Activated CD4-positive, alpha-beta T cell treated with anti-CD3 and anti-CD28 coated beads for 48 hours (primary cell): ENCODE data around the gene CRYBA1.
"Not testable (repeated sequence)": the region's sequence is repeated elsewhere in the genome, so short reads cannot be mapped to it uniquely, and the experiment has no call there.

ENCODE experiments used
- DNase-seq: peaks from one replicate; pipeline ENCODE4 v3.0.0-alpha.2; 2020

CRYBA1 gene

DNA sequence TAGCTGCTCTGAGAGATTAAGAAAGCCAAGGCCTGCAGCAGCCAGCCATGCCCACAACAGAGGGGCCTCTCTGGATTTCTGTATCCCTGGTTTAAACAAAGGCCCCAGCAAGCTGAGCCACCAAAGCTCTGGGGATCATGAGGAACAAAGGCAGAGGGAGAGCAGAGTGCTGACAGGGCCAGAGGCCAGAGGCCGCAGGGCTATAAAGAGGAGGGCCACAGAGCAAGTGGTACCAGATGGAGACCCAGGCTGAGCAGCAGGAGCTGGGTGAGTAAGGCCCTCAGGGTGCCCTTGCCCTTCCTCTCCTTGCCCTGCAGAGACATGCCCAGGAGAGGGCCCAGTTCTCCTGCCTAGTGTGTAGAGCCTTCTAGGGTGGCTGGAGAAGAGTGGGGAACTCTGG lies at the start of gene CRYBA1:
Gene CRYBA1 (plus strand): TSS at position 232 of the 400 bp plus-strand sequence. CDS start 5 bp downstream, at position 237.
- DNase-seq, result no peak

DNA sequence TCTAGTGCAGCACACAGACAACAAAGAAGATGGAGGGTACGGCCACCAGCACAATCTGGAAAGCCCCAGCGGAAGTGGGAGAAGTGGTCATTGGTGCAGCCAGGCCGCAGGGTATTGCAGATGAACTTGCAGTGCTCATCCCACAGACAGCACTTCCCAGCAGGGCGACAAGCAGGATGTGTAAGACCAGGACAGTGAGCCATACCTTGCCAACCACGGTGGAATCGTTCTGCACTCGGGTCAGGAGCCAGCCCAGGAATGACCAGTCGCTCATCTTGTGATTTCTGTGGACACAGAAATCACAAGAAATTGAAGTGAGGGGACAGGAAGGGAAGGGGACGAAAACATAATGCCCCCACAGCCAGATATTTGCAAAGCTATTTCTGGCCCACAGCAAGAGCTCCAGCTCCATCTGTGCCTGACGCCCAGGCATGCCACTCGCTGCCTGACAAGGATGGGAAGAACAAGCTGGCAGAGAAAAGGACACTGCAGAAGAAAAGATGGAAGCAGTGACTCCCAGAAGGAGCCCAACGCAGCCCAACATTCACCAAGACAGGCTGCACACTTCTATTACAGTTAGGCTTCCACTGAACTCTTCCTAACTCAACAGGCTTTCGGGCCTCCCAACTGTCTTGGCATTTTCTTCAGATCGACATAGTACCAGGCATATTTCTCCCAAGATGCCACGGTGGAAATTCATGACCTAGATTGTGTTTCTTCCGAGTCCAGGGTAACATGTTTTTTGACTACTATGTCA lies 49.0 kb upstream of the CRYBA1 start:
- DNase-seq, result no peak

- DNase-seq, result not testable (repeated sequence)
Observed at GRCh38 chr17:29204068-29204804, 42.4 kb upstream of the CRYBA1 start.

DNA sequence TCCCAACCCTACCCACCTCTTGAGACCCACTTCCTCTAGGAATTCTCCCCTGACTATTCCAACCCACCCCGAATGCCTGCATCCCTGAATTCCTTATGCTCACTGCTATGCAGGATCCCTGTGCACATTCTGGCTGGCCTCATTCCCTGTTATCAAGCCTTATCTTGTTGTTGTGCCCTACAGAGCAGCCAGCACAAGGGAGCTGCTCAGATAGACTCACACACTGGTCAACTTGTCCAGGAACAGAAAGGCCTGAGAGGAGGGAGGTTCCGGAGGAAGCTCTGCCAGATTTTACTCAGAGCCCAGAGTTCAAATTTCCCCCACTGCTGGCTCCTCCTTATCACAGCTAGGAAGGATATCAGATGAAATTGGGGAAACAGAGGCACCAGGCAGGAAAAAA lies 41.6 kb upstream of the CRYBA1 start:
- no peak for DNase-seq

DNA sequence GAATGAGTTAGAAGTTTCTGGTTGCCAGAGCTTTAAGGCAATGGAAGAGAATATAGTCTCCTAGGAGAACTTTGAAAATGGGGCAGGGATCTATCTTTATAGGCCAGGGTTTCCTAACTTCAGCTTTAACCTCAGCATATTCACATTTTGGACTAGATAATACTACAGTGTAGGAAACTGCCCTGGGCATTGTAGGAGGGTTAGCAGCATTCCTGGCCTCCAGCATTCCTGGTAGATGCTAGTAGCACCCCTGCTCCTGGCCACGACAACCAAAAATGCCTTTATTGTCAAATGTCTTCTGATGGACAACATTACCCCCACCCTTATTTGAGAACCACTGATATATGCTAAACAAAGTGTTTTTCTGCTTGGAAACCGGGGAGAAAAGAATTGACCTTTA lies 38.7 kb upstream of the CRYBA1 start:
- DNase-seq, result no peak

- DNase-seq, result no peak
Observed at GRCh38 chr17:29209073-29209472, 37.6 kb upstream of the CRYBA1 start.

DNA sequence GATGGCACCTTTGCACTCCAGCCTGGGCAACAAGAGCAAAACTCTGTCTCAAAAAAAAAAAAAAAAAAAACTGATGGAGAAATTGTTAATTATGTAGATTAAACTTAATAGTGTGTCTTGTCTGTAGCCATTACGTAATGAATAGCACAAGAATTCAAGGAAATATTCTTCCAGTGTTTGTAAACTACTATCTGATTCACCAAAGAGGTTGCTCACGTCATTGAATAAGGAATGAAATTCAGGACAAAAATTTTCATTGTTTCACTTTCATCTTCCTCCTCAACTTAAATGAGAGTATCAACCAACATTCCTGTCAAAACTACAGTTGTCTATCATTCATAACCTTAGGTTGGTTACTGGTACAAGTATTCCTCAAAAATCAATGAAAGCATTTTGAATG lies 35.8 kb upstream of the CRYBA1 start:
- no peak for DNase-seq

- no peak for DNase-seq
Observed at GRCh38 chr17:29212094-29212631, 34.5 kb upstream of the CRYBA1 start.

DNA sequence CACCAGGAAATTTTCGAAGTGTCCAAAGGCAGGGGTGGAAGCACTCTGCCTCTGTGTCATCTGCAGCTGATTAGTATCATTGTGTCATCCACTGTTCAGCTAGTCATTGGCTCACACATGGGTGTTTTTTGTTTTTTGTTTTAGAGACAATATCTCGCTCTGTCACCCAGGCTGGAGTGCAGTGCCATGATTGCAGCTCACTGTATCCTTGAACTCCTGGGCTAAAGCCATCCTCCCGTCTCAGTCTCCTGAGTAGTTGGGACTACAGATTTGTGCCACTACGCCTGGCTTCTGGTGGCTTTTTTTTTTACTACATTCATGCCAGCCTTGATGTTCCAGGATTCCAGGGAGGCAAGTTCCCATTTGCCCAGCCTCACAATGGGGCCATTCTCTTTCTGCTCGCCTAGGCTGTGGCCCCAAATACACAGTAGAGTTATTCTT lies 34.0 kb upstream of the CRYBA1 start:
- DNase-seq, result no peak

DNA sequence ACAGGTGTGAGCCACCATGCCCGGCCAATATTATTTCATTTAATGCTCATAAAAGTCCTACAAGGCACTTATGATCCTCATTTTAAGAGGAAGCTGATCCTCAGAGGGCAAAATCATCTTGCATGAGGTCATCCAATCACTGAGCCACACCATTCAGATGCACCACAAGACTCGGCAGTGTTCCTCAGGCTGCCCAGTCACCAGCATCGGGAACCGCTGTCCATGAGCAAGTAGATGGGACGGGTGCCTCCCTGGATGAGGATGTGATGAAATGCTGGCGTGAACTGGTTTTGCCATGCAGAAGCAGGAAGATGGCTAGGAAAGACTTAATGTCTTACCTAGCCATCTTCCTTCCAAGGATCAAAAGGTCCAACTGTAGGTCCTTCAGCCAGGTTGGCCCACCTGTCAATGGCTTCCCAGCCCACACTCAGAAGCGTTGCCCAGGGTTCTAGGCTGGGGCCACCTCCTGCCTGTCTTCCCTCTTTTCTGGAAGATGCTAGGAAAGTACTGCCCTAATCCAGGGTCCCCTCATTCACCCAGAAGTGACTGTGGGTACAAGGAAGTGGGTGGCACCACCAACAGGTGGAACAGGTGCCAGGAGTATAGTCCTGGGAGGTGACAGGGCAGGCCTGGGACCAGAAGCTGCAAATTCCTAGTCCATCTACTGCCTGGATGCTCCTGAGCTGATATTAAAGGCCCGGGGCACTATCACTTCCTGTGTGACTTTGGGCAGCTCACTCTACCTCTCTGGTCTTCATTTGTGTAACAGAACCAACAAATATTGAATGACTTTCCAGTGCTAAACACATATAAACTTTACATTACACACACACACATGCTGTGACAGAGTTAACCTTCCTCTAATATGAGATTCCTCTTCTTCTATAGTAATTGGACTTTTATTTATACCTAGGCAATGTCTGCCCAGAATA lies 32.2 kb upstream of the CRYBA1 start:
- no peak for DNase-seq

DNA sequence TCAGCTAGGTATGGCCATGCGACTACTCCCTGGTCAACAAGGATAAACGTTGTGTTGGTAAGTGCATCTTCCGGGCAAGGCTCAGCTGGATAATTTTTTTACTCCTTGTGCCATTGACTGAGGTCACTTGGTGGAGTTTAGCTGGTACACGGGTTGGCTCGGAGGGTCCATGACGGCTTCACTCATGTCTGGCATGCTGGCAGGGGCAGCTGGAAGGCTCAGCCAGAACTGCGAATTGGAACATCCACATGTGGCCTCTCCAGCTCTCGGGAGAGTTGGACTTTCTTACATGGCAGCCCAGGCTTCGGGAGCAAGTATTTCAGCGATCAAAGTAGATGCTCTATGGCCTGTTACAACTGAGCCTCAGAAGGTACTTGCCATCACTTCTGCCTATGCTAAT lies 31.5 kb upstream of the CRYBA1 start:
- no peak for DNase-seq

DNA sequence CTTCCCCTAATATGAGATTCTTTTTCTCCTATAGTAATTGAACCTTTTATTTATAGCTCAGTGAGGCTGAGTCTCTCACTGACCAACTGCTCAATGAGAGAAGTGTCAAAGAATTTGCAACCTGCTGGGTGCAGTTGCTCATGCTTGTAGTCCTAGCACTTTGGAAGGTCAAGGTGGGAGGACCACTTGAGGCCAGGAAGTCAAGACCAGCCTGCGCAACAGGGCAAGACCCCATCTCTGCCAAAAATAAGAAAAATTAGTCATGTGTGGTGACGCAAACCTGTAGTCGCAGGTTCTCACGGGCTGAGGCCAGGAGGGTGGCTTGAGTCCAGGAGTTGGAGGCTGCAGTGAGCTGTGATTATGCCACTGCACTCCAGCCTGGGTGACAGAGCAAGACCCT lies 30.9 kb upstream of the CRYBA1 start:
- no peak for DNase-seq

DNA sequence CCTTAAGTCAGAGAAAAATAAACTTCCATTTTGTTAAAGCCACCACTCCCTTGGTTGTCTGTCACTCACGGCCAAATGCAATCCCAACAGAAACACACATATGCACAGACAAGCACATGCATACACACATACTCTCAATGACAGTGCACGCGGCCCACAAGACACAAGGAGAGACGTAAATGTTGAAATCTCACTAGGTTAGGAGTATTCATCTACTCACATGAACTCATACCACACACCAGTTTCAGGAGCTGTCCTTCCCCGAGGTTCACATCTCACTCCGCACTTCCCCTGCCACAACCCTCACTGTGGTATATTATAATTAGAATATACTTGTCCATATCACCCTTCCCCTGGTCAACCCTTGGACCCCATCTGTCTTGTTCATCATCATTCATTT lies 30.5 kb upstream of the CRYBA1 start:
- no peak for DNase-seq

DNA sequence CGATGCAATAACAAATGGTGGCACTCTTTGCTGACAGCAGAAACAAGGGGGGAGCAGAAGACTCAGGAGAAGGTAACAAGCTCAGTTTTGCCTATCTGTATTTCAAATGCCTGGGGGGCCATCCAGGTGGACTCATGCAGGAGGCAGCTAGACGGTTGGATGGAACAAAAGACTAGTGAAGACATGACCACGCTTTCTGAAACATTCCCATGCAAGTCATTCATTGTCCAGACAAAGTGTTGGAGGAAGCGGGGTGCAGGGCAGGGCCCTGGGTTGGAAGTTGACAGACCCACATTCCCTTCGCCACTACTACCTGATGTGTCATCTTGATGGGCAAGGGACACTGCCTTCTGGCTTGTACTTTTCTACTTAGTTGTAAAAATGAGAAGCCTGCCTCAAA lies 29.8 kb upstream of the CRYBA1 start:
- DNase-seq, result no peak

- DNase-seq, result peak; percentile 83
Observed at GRCh38 chr17:29219378-29220047, 27.1 kb upstream of the CRYBA1 start.

- DNase-seq, result not testable (repeated sequence)
Observed at GRCh38 chr17:29221338-29221737, 25.3 kb upstream of the CRYBA1 start.

- no peak for DNase-seq
Observed at GRCh38 chr17:29225396-29225795, 21.3 kb upstream of the CRYBA1 start.

DNA sequence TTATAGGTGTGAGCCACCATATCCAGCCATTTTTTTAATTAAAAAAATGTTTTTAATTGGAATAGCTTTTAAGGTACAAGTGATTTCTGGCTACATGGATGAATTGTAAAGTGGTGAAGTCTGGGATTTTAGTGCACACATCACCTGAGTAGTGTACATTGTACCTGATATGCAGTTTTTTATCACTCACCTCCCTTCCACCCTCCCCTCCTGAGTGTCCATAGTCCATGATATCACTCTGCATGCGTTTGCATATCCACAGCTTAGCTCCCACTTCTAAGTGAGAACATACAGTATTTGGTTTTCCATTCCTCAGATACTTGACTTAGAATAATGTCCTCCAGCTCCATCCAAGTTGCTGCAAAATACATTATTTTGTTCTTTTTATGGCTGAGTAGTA lies 13.4 kb upstream of the CRYBA1 start:
- no peak for DNase-seq

- not testable (repeated sequence) for DNase-seq
Observed at GRCh38 chr17:29234972-29235371, 11.7 kb upstream of the CRYBA1 start.

DNA sequence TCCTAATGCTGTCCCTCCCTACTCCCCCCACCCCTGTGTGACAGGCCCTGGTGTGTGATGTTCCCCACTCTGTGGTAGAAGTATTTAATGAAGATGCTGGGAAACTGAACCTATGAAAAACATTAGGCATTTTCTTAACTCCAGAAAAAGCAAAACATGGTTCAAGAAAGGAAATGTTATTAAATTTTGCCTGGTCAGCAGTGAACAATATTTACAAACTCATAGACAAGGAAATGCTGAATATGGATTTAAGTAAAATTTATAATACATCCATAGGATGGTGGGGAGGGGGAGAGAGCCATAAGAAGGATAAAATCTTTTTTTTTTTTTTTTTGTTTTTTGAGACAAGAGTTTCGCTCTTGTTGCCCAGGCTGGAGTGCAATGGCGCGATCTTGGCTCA lies 10.8 kb upstream of the CRYBA1 start:
- no peak for DNase-seq

DNA sequence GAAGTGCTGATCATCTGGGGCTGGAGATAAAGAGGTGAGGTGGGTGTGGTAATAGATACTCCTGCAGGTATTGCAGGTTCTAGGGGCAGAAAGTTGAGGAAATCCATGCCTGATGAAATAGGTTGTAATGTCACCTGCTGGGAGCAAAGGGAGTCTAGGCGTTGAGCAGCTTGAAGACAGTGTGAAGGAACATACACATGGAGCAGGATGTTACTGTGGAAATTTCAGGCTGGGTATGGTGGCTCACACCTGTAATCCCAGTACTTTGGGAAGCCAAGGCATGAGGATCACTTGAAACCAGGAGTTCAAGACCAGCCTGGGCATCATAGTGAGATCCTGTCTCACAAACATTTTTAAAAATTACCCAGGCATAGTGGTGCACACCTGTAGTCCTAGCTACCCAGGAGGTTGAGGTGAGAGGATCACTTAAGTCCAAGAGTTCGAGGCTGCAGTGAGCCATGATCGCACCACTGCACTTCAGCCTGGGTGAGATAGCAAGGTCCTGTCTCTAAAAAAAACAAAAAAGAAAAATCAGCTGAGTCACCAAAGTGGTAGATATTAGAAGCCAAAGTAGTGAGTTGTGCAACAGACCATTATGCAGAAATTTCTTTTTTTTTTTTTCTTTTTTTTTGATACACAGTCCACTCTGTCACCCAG lies 9.1 kb upstream of the CRYBA1 start:
- DNase-seq, result no peak
